ENCODE measurements around the gene DNM1.
A peak's percentile ranks its signal among the peaks of the same experiment; 100 is the strongest.

DNM1 gene

GRCh38 chr9:128201441-128202369 lies 1.5 kb upstream of the DNM1 start:
- DNase-seq (ENCODE audit: low read depth in 1 of 2, low spot score in 1 of 2) = no peak
- Histone ChIP-seq H3K4me3 (replicated peaks; ENCODE audit: insufficient read depth, low read length) (no peak overlapping the region), H3K27me3 (ENCODE audit: insufficient read depth, poor library complexity, severe bottlenecking) (no peaks in the 10 kb centered on the region), H3K27ac (replicated peaks) (no peak overlapping the region)
- TF ChIP-seq CTCF (IDR thresholded peaks at IDR 0.05; ENCODE audit: insufficient read depth, low read length) (no peak), GABPA (IDR thresholded peaks at IDR 0.05; ENCODE audit: low read depth) (no peak)

- no peak overlapping the region for H3K27ac ChIP-seq (replicated peaks)
- no peaks in the 10 kb centered on the region for H3K27me3 ChIP-seq (ENCODE audit: insufficient read depth, poor library complexity, severe bottlenecking)
- H3K4me3 ChIP-seq (replicated peaks; ENCODE audit: insufficient read depth, low read length) = no peak overlapping the region
- no peak for TF ChIP-seq POLR2AphosphoS5 (IDR thresholded peaks at IDR 0.05; ENCODE audit: low read depth)
- TF ChIP-seq GABPA (IDR thresholded peaks at IDR 0.05; ENCODE audit: low read depth) = no peak
- TF ChIP-seq CTCF (IDR thresholded peaks at IDR 0.05; ENCODE audit: insufficient read depth, low read length) = no peak
- no peak for TF ChIP-seq REST (IDR thresholded peaks at IDR 0.05; ENCODE audit: insufficient replicate concordance, low read depth)
- no peak for TF ChIP-seq SPI1 (IDR thresholded peaks at IDR 0.05; ENCODE audit: borderline replicate concordance, low read depth)
- DNase-seq (ENCODE audit: low read depth in 1 of 2, low spot score in 1 of 2) = no peak
Observed at GRCh38 chr9:128202648-128203023, 543 bp upstream of the DNM1 start.

GRCh38 chr9:128203707-128204551 lies 750 bp downstream of the DNM1 start:
- Histone ChIP-seq H3K27ac (replicated peaks) (no peak overlapping the region; the same call in 1 of the 2 replicates), H3K27me3 (ENCODE audit: insufficient read depth, poor library complexity, severe bottlenecking) (no peaks in the 10 kb centered on the region), H3K4me3 (replicated peaks; ENCODE audit: insufficient read depth, low read length) (peak overlapping the region; percentile 80)
- peak; percentile 43 to 57 for DNase-seq (ENCODE audit: low read depth in 1 of 2, low spot score in 1 of 2)
- TF ChIP-seq POLR2AphosphoS5 (IDR thresholded peaks at IDR 0.05; ENCODE audit: low read depth) = no peak
- TF ChIP-seq GABPA (IDR thresholded peaks at IDR 0.05; ENCODE audit: low read depth) = no peak
- no peak for TF ChIP-seq CTCF (IDR thresholded peaks at IDR 0.05; ENCODE audit: insufficient read depth, low read length)
- no peak for TF ChIP-seq REST (IDR thresholded peaks at IDR 0.05; ENCODE audit: insufficient replicate concordance, low read depth)
- no peak for TF ChIP-seq SPI1 (IDR thresholded peaks at IDR 0.05; ENCODE audit: borderline replicate concordance, low read depth)
